ENCODE results near the gene CT45A8.
"Not testable (repeated sequence)": the region's sequence is repeated elsewhere in the genome, so short reads cannot be mapped to it uniquely, and the experiment has no call there.

The CT45A8 gene, protein sequence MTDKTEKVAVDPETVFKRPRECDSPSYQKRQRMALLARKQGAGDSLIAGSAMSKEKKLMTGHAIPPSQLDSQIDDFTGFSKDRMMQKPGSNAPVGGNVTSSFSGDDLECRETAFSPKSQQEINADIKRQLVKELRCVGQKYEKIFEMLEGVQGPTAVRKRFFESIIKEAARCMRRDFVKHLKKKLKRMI

DNA sequence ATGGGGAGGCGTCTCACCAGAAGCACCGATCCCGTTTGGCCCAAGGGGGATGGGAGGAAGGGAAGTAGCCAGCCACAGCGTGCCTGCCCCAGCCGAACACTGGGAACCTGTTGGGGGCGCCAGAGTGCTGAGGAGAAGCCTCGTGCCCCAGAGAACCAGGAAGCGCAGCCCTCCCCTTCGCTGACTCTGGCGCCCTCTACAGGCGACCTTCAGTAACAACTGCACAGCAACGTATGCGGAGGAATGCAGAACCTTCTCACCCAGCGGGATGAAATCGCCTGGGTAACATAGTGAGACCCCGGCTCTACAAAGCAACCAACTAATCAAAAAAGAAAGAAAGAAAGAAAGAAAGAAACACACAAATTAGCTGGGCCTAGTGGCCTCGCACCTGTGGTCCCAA is at the start of gene CT45A8:
CT45A8 (minus strand) TSS at position 101 of the 400 bp plus-strand sequence. CDS start 3,755 bp downstream, outside the sequence.
- DNase-seq = not testable (repeated sequence)

DNA sequence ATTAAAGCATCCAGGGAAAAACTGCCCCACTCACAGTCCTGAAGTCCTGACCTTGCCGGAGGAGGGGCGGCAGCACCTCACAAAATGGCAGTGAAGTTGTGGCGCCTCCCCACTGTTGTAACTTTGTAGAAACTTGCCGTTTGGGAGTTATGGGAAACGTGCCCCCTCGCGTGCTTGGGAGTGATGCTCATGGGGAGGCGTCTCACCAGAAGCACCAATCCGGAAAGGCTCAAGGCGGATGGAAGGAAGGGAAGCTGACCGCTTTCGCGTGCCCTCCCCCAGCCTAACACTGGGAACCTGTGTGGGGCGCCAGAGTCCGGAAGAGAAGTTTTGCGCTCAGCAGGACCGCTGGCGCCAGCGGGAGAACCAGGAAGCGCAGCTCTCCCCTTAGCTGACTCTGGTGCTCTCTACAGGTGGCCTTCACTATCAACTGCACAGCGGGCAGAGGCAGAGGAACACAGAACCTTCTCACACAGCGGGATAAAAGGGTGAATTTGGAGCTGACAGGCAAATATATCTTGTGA is 39.0 kb upstream of the CT45A8 start, which contains the start of the genes CT45A10 and SAGE1:
CT45A10 (minus strand) TSS at position 151 of the 524 bp plus-strand sequence. CDS start 8,100 bp downstream, outside the sequence.
SAGE1 (plus strand) TSS at position 423 of the 524 bp plus-strand sequence. CDS start 2,527 bp downstream, outside the sequence.
- DNase-seq = no peak

DNA sequence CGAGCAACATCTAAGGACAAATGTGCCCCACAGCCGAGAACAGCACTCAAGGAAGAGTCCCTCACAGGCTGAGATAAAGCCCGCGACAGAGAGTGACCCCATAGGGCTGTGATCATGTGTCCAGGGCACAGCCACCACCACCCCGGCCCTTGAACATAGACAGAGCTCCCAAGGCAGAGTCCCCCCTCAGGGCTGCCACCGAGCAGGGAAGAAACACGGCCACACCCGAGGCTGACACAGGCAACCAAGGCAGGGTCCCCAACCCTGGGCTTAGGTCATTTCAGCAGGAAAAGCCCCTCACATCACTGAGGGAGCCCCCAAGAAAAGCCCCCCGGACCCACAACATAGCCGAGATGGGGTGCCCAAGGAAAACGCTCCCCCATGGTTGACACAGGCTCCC is 38.4 kb upstream of the CT45A8 start:
- no peak for DNase-seq

DNA sequence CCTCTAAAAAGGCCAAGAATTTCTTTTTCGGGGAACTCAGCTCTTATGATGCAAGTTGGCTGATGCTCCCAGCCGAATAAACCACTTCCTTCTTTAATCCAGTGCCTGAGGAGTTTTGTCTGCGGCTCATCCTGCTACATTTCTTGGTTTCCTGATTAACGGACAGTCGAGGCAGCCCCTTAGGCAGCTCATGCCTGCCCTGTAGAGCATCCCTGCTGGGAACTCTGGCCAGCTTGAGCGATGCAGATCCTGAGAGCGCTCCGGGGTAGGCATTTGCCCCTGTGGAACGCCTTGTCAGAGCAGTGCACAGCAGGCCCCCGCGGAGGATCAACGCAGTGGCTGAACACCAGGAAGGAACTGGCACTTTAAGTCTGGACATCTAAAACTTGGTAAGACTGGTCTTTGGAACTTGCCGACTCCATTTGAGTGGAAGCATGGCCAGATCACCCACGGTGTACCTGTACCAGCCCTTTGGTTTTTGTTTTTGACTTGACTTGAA is 35.8 kb upstream of the CT45A8 start:
- no peak for DNase-seq

DNA sequence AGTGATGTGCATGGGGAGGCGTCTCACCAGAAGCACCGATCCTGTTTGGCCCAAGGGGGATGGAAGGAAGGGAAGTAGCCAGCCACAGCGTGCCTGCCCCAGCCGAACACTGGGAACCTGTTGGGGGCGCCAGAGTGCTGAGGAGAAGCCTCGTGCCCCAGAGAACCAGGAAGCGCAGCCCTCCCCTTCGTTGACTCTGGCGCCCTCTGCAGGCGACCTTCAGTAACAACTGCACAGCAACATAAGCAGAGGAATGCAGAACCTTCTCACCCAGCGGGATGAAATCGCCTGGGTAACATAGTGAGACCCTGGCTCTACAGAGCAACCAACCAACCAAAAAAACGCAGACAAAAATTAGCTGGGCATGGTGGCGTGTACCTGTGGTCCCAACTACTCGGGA is 34.6 kb upstream of the CT45A8 start:
- DNase-seq = peak in 1 of 4 experiments; percentile 3

DNA sequence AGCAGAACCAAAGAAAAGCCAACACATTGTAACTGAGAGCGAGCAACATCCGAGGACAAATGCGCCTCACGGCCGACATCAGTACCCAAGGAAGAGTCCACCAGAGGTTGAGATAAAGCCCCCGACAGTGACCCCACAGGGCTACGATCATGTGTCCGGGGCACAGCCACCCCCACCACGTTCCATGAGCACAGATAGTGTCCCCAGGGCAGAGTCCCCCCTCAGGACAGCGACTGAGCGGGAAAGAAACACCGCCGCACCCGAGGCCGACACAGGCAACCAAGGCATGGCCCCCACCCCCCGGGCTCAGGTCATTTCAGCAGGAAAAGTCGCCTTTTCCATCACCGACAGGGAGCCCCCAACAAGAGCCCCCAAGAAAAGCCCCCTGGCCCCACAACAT is 33.9 kb upstream of the CT45A8 start:
- not testable (repeated sequence) for DNase-seq

DNA sequence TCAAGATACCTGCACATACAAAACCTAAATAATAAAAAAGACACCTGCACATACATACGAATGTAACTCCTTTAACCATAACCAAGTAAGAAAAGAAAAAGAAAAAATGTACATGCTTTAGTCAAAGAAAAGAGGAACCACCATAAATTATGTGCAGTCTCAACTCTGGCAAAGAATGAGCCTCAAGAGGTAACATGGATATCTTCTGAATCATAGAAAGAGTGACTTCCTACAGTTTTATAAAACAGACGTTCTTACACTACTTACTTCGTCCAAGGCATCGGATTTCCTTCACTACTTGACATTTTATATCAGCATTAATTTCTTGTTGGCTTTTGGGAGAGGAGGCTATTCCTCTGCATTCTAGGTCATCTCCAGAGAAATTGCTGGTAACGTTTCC is 28.4 kb upstream of the CT45A8 start:
- DNase-seq = not testable (repeated sequence)

DNA sequence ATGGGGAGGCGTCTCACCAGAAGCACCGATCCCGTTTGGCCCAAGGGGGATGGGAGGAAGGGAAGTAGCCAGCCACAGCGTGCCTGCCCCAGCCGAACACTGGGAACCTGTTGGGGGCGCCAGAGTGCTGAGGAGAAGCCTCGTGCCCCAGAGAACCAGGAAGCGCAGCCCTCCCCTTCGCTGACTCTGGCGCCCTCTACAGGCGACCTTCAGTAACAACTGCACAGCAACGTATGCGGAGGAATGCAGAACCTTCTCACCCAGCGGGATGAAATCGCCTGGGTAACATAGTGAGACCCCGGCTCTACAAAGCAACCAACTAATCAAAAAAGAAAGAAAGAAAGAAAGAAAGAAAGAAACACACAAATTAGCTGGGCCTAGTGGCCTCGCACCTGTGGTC is 17.4 kb upstream of the CT45A8 start, which contains the start of gene CT45A9:
CT45A9 (minus strand) TSS at position 101 of the 400 bp plus-strand sequence. CDS start 3,751 bp downstream, outside the sequence.
- not testable (repeated sequence) for DNase-seq

DNA sequence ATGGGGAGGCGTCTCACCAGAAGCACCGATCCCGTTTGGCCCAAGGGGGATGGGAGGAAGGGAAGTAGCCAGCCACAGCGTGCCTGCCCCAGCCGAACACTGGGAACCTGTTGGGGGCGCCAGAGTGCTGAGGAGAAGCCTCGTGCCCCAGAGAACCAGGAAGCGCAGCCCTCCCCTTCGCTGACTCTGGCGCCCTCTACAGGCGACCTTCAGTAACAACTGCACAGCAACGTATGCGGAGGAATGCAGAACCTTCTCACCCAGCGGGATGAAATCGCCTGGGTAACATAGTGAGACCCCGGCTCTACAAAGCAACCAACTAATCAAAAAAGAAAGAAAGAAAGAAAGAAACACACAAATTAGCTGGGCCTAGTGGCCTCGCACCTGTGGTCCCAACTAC is 17.2 kb downstream of the CT45A8 start, which contains the start of gene CT45A7:
CT45A7 (minus strand) TSS at position 101 of the 400 bp plus-strand sequence. CDS start 3,747 bp downstream, outside the sequence.
- DNase-seq = not testable (repeated sequence)

DNA sequence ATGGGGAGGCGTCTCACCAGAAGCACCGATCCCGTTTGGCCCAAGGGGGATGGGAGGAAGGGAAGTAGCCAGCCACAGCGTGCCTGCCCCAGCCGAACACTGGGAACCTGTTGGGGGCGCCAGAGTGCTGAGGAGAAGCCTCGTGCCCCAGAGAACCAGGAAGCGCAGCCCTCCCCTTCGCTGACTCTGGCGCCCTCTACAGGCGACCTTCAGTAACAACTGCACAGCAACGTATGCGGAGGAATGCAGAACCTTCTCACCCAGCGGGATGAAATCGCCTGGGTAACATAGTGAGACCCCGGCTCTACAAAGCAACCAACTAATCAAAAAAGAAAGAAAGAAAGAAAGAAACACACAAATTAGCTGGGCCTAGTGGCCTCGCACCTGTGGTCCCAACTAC is 34.4 kb downstream of the CT45A8 start, which contains the start of gene CT45A2:
CT45A2 (minus strand) TSS at position 101 of the 400 bp plus-strand sequence. CDS start 3,747 bp downstream, outside the sequence.
- DNase-seq = not testable (repeated sequence)

DNA sequence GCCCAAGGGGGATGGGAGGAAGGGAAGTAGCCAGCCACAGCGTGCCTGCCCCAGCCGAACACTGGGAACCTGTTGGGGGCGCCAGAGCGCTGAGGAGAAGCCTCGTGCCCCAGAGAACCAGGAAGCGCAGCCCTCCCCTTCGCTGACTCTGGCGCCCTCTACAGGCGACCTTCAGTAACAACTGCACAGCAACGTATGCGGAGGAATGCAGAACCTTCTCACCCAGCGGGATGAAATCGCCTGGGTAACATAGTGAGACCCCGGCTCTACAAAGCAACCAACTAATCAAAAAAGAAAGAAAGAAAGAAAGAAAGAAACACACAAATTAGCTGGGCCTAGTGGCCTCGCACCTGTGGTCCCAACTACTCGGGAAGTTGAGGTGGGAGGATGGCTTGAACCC is 51.7 kb downstream of the CT45A8 start, which contains the start of gene CT45A6:
CT45A6 (minus strand) TSS at position 101 of the 400 bp plus-strand sequence. CDS start 3,794 bp downstream, outside the sequence.
- not testable (repeated sequence) for DNase-seq

Data from activated naive CD4-positive, alpha-beta T cell (primary cell).